Endothelial cell of hepatic sinusoid (primary cell): ENCODE measurements around the gene CCDC192.

ENCODE experiments used
- in situ Hi-C: cut with HindIII; loops from 2 replicates; pipeline ENCODE4 v1.10.0; 2017; ENCODE audit warnings: low sequenced_read_pairs

CCDC192 gene

DNA sequence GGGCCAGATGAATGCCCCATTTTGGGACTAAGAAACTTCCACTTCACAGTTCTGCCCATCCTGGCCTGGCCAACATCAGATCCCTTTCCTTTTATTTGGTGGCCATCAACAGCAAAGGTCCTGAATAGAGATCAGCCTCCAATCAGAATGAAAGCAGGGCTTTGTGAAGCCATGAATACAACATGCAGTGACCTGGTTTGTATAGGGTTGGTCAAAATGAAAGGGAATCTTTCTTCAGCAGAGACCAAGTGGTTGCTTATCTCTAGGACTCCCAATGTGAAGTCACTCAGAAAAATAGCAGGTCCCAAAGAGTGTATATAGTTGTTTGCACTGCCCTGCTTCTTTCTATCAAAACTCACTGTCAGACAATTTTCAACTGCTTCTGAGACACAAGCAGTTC lies 266.5 kb downstream of the CCDC192 start:
- in situ Hi-C loops, result no loop called here

DNA sequence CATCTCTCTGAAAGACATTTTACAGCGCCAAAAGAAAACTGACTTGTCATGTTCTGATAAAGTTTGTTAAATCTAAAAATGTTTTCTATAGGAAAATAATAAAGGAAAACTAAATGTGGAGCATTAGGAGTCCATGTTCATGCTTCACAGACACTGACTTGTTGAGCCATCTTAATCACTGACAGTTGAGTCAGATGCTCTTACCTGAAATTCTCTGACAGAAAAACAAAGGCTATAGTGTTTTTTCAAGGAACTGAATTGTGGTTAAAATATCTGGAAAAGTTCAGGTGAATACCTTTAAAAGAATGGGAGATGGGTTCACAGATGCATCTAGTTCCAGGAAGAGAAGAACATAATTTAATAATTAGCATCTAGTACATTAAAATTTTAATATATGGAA lies 266.9 kb downstream of the CCDC192 start:
- in situ Hi-C loops, result no loop called here

DNA sequence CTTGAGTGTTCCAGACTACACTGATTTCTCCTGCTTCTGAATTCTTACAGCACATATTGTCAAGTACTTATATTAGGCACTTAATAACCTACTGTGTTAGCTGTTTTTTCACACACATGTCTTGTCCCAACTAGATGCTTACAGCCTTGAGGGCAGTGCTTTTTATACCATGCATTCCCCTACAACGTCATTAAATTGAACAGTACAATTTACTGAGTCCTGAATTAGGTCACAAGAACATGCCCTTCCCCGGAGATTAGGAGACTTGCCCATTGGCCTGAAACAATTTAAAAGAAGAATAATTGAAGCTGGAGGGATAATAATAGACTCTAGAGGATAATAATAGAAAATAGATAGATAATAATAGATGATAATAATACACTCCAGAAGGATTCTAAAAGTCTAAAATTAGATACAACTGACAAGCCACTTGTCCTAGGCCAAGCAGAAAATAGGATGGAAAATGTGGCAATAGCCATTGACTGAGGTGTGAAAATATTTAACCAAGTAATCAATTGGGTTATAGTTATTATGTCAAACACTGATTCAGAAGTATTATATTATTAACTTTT lies 267.7 kb downstream of the CCDC192 start:
- in situ Hi-C loops, result no loop called here

DNA sequence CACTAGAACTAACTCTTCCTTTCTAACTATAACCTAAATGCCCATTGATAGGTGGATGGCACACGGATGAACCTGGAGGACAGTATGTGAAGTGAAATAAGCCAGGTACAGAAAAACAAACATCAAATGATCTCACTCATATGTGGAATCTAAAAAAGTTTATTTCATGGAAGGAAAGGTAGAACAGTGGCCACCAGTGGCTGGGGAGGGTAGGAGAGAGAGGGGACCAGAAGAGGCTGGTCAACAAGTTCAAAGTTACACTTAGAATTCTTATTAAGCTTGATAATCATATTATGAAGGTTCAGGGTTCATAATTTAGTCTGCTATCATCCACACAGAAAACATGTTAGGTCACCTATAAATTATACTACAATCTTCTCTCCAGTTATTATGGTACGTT lies 272.8 kb downstream of the CCDC192 start:
- in situ Hi-C loops, result no loop called here

DNA sequence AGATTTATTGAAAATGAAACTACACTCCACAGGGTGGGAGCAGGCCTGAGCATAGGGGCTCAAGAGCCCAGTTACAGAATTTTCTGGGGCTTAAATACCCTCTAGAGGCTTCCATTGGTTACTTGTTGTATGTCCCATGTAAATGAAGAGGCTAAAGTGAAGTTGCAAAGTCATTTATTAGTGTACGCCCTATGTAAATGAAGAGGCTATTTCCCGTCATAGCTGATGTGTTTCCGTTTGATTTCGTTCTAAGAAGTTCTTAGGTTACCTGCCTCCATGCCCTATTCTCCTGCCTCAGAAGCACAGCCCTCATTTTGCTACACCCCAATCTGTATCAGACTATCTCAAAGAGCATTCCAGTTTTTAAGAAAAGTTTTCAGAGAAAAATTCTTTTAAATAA lies 273.3 kb downstream of the CCDC192 start:
- in situ Hi-C loops, result no loop called here

DNA sequence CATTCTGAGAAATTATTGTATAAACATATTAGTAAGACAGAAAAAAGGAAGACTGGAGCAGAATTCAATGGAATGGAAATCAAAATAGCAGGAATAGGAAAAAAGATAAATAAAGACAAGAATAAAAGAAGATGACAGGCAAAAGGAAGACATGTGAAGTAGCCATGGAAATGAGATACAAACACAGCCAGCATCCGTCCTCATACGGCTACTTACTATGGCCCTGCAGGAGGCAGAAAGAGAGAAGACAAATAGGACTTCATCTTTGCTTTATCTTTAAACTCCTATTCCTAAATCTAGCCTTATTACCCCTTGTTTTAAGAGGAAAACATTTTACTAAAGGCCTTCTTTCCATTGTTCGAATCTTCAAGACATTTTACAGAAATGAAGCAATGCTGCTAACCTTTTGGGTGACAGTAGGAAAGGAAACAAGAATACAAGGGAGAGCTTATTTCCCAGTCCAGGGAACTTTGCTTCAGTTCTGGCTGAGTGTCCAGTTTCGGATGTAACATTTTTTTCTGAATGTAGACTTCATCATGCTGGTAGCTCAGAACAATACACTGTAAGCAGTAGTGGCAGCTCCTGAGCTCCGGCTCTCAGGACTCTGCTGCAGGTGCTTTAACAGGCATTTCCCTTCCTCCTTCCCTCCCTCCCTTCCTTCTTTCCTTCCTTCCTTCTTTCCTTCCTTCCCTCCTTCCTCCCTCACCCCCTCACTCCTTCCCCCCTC lies 274.0 kb downstream of the CCDC192 start:
- in situ Hi-C loops, result no loop called here

DNA sequence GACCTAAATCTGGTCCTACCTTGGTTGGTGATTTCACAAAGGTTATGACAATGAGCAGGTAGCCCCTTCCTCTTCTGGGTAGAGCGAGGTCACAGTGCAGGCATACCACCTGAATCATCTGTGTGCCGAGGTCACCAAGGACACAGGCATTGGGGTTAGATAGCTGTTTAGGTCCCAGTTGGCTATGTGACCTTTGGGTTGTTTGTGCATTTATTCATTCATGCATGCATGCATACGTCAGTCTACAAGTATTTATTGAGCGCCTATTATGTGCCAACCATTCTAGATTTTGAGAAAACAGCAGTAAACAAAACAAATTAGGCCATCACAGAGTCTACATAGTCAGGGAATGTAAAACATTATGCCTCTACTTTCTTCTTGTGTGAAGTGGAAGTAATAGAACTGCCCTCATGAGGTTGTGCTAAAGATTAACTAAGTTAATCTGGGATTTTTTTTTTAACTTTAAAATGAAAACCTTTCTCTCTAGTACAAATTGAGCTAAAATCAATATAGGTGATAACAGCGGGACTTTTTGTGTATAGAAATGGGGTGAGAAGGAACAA lies 275.6 kb downstream of the CCDC192 start:
- in situ Hi-C loops, result no loop called here

DNA sequence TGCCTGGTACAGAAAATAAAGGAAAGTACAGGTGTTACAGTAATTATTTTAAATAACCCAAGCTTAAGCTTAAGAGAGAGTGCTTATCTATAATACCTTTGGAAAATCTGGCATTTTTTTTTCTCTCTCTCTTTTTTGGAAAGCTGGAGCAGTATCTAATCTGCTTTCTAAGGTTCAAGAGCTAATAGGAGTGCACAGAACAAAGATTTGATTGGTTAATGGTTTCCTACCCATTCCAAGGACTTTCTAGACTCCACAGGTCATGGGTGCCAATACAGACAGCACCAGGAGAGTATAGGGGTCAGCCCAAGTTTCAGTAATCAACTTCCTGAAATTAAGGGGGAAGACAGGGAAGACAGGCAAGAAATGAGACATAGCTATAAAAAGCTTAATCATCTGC lies 276.3 kb downstream of the CCDC192 start:
- in situ Hi-C loops, result no loop called here

DNA sequence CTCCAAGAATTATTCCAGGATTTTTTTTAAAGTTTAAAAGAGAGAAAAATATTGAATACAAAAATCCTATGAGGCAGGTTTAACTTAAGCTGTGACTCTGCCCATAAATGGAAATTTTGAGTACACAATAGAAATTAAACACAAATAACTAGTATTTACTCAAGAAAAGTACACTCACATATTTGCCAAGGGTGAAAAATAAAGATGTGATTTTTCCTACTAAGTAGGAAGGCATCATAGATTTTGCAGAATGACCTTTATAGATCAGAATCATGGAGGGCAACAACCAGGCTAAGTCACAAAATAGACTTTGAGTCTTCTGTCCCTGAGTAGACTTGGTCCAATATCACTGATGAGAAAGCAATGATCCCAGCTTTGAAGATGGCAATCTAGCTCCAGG lies 277.7 kb downstream of the CCDC192 start:
- in situ Hi-C loops, result no loop called here

DNA sequence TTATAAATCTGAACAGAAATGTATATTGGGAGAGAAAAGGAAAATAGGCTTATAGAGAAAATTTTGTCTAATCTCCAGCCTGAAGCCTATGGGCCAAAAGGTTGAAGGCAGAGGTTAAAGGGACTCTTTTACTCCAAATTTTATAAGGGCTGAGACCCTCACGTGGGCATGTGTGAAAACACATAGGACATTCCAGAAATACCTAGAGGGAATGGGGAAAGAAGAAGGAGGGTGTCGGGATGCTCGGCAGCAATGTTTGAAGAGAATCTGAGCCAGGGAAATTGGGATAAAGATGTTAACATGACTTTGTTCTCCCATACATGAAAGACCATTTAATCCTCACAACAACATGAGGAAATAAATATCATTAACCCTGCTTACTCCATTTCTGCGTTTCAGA lies 278.3 kb downstream of the CCDC192 start:
- in situ Hi-C loops, result no loop called here

DNA sequence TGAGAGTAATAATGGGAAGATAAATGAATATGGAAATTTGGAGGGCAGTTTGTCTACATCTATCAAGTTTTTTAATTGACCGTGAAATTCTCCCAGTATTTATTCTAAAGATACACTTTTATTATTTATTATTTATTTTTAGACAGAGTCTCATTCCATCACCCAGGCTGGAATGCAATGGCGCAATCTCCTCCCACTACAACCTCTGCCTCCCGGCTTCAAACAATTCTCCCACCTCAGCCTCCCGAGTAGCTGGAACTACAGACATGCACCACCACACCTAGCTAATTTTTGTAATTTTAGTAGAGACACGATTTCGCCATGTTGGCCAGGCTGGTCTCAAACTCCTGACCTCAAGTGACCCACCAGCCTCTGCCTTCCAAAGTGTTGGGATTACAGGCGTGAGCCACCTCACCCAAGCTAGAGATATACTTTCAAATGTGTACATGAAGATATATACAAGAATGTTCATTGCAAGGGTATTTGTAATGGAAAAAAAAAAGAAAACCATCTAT lies 282.7 kb downstream of the CCDC192 start:
- in situ Hi-C loops, result no loop called here

DNA sequence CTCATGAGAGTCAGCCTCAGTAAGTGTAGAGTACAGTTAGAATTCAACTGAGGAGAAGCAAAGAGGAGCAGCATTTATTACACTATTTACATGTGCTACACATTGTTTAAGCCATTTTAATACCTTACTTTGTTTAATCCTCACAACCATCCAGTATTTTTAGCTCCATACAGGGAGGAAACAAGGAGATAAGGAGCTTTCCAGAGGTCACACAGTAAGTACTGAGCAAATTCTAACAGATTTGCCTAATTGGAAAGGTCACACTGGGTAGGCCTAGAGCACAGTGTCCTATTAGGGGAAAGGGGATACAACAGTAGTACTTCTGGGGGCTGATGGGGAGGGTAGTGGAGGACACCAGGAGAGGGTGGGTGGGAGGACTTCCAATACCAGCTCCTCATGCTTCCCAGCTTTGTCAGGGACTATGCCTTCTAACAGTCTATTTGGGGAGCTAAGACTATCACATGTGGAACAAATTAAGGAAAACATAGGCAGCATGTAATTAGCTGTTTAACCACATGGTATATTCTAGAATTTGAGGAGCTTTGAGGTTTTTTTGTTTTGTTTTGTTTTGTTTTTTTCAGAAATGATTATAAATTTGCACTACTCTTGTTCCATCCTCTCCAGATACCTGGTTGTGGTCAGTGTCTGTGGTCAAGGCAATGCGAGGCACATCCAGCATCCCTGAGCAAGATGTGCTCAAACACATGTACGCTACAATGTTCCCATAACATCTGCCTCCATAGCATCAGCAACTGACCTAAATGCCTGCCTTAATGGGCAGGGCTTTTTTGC lies 284.4 kb downstream of the CCDC192 start:
- in situ Hi-C loops, result no loop called here

DNA sequence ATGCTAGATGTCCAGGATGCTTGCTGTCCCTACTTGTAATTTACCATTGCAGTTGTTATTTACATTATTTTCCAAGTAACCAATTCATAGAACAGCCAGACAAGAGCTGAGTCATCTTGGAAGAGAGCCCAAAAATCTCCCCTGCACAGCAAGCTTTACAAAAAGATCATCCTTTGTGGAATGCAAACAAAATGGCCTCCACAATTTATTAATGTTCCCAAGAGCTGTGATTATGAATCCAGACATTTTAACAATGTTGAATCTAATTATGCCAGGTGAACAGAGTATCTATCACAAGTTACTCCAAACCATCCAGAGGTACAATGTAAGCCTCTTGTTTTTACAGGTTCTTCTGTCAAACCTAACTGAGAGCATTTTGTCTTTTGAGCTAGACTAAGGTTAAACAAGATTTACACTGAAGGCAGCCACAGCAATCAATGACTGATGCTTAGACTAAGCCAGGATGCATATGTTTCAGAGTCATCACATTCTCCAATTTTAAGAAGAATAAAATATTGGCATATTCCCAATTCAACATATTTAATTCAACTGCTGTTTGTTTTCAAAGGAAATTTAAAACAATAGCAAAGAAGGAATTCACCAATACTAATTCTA lies 285.1 kb downstream of the CCDC192 start:
- in situ Hi-C loops, result no loop called here
